WTC11 (cell line): ENCODE data around the gene LITAFD.

Experiments
- CREB1 ChIP-seq: sonication (generic); formaldehyde crosslinking; IDR thresholded peaks from 2 replicates; pipeline ENCODE4 v1.8.0; 2023; ENCODE audit warnings: mild to moderate bottlenecking, missing genetic modification reagents
- E2F4 ChIP-seq: sonication (generic); formaldehyde crosslinking; IDR thresholded peaks from 2 replicates; pipeline ENCODE4 v1.8.1; 2022; ENCODE audit warnings: low read depth, mild to moderate bottlenecking, moderate library complexity, missing genetic modification reagents, borderline replicate concordance
- ERG ChIP-seq: fragments of 250-450 bp; sonication (Bioruptor Pico); IDR thresholded peaks from 2 replicates; pipeline ENCODE4 v1.8.0; 2021; ENCODE audit warnings: mild to moderate bottlenecking
- ZBTB43 ChIP-seq: sonication (generic); formaldehyde crosslinking; IDR thresholded peaks from 2 replicates; pipeline ENCODE4 v1.8.1; 2023; ENCODE audit warnings: mild to moderate bottlenecking, missing genetic modification reagents
- ZNF317 ChIP-seq: sonication (generic); formaldehyde crosslinking; IDR thresholded peaks from 2 replicates; pipeline ENCODE4 v1.8.1; 2023; ENCODE audit warnings: low read depth, mild to moderate bottlenecking, moderate library complexity, missing genetic modification reagents, borderline replicate concordance
- ZNF512 ChIP-seq: sonication (generic); formaldehyde crosslinking; IDR thresholded peaks from 2 replicates; pipeline ENCODE4 v1.8.1; 2022; ENCODE audit warnings: missing genetic modification reagents, borderline replicate concordance
- TF ChIP-seq, protein P1 (sequence below): sonication (generic); formaldehyde crosslinking; IDR thresholded peaks from 2 replicates; pipeline ENCODE4 v1.8.1; 2022; ENCODE audit warnings: low read depth, missing genetic modification reagents, borderline replicate concordance
- TF ChIP-seq, protein P2 (sequence below): sonication (generic); formaldehyde crosslinking; IDR thresholded peaks from 2 replicates; pipeline ENCODE4 v1.8.0; 2022; ENCODE audit warnings: mild to moderate bottlenecking, missing genetic modification reagents
- TF ChIP-seq, protein P3 (sequence below): fragments of 200-600 bp; IDR thresholded peaks from 2 replicates; pipeline ENCODE4 v1.8.0; 2022; ENCODE audit warnings: antibody characterized with exemption

DNA sequence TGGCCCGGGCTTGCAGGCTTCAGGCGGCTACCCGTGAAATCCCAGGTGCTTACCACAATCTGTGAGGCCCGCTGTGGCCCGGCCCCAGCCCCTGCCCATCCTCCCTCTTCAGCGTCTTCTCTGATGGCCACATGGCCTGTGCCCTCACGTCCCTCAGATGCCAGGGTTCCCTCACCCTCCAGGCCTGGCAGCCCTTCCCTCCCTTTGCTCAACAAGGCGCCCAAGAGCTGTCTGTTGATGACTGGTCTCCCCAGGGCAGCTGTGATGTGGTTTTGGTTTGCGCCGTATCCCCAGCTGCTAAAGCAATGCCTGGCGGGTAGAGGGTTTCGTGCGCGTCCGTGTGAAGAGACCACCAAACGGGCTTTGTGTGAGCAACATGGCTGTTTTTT lies 49.4 kb upstream of the LITAFD start:
- no peak for TF ChIP-seq E2F4 (CRISPR knock-in tag)
- TF ChIP-seq, protein P1, sequence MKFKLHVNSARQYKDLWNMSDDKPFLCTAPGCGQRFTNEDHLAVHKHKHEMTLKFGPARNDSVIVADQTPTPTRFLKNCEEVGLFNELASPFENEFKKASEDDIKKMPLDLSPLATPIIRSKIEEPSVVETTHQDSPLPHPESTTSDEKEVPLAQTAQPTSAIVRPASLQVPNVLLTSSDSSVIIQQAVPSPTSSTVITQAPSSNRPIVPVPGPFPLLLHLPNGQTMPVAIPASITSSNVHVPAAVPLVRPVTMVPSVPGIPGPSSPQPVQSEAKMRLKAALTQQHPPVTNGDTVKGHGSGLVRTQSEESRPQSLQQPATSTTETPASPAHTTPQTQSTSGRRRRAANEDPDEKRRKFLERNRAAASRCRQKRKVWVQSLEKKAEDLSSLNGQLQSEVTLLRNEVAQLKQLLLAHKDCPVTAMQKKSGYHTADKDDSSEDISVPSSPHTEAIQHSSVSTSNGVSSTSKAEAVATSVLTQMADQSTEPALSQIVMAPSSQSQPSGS (CRISPR knock-in tag) = no peak
- no peak for TF ChIP-seq ZNF512 (CRISPR knock-in tag)
- TF ChIP-seq, protein P2, sequence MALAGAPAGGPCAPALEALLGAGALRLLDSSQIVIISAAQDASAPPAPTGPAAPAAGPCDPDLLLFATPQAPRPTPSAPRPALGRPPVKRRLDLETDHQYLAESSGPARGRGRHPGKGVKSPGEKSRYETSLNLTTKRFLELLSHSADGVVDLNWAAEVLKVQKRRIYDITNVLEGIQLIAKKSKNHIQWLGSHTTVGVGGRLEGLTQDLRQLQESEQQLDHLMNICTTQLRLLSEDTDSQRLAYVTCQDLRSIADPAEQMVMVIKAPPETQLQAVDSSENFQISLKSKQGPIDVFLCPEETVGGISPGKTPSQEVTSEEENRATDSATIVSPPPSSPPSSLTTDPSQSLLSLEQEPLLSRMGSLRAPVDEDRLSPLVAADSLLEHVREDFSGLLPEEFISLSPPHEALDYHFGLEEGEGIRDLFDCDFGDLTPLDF = no peak
- TF ChIP-seq, protein P3, sequence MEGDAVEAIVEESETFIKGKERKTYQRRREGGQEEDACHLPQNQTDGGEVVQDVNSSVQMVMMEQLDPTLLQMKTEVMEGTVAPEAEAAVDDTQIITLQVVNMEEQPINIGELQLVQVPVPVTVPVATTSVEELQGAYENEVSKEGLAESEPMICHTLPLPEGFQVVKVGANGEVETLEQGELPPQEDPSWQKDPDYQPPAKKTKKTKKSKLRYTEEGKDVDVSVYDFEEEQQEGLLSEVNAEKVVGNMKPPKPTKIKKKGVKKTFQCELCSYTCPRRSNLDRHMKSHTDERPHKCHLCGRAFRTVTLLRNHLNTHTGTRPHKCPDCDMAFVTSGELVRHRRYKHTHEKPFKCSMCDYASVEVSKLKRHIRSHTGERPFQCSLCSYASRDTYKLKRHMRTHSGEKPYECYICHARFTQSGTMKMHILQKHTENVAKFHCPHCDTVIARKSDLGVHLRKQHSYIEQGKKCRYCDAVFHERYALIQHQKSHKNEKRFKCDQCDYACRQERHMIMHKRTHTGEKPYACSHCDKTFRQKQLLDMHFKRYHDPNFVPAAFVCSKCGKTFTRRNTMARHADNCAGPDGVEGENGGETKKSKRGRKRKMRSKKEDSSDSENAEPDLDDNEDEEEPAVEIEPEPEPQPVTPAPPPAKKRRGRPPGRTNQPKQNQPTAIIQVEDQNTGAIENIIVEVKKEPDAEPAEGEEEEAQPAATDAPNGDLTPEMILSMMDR = no peak
- no peak for TF ChIP-seq ZBTB43 (CRISPR knock-in tag)
- TF ChIP-seq CREB1 = no peak
- TF ChIP-seq ERG (CRISPR knock-in tag) = no peak
- no peak for TF ChIP-seq ZNF317 (CRISPR knock-in tag)
